Stimulated activated naive CD8-positive, alpha-beta T cell treated with anti-CD3 and anti-CD28 coated beads, Interleukin-15, Interleukin-2, amounts not matched to agents 100 U/mL and 50 U/mL, for 24 hours (primary cell): ENCODE measurements around the gene ZNF408.
"Not testable (repeated sequence)": the region's sequence is repeated elsewhere in the genome, so short reads cannot be mapped to it uniquely, and the experiment has no call there.

Experiments
- ATAC-seq: fragments of 150-1000 bp; cut with Tn5 transposase; one replicate; pipeline ENCODE4 v1.10.0; 2021
- DNase-seq: peaks from one replicate; pipeline ENCODE4 v3.0.0; 2021

ZNF408 gene

DNA sequence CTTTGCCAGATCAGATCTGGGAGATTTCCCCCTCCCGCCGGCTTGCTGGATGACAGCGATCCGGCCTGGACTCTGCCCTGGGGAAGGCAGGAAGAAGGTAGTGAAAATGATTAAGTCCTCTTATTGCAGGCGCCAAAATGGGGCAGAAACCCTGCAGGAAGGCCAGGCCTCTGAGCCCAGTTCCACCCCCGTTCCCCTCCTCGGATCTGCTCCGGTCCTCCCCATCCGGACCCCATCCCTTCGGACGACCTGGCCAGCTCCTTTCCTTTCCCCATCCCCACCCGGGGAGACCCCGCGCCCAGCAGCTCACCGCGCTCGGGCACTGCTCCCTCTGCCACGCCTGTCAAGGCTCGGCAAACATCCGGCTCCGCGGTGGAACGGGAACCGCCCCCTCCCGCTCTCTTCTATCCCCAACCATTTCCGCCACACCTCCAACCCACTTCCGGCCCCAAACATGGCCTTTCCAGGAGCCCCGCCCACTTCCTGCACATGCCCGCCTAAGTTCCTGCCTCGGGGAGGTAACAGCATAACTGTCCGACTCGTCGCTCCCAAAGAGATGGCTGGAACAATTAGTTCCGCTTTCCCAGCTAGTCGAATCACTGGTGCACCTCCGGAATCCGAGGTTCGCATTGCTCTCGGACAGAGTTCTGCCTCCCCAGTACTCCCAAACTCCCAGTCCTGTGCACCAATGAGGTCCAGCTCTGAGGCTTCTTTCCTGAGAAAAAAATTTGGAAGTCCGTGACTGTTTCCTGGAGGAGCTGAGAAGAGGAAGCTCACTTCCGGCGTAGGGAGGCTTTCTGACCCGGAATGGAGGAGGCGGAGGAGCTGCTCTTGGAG is at the start of gene ZNF408, which contains the start of gene ARHGAP1:
Gene ZNF408 (plus strand): TSS at position 791 of the 837 bp plus-strand sequence. CDS start 17 bp downstream, at position 808.
Gene ARHGAP1 (minus strand): TSS at position 379 of the 837 bp plus-strand sequence. CDS start 4,512 bp downstream, outside the sequence.
- peak; percentile 92 for ATAC-seq

DNA sequence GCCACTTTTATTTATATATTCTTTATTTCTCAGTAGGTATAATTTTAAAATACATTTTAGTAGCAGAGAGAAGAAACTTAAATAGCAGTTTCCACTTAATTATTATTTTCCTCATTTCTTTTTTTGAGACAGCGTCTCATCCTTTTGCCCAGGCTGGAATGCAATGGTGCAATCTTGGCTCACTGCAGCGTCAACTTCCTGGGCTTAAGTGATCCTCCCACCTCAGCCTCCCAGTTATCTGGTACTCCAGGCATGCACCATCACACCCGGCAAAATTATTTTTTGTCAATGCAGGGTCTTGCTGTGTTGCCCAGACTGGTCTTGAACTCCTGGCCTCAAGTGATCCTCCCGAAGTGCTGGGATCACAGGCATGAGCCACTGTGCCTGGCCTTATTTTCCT is 45.2 kb upstream of the ZNF408 start:
- no peak for DNase-seq
- no peak for ATAC-seq

More for the DNA sequence above, at the start of gene ZNF408, which contains the start of gene ARHGAP1:
- DNase-seq: peak; percentile 100

DNA sequence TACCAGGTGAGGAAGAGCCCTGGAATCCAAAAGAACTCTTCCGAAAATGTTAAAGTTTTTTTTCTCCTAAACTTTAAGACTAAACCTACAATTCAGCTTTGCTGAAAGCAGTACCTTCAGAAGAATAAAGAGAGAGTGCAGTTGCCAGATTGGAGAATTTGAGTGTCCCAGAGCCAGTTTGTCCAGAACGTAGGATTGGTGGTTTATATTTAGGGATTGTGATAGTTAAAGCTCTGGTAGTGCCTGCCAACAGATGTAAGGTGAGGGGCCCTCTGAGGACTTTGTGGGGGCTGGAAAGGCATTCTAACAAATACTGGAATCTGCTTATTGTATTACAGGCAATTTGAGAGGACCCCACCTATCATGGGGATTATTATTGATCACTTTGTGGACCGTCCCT is 43.6 kb upstream of the ZNF408 start:
- no peak for DNase-seq
- ATAC-seq: no peak

DNA sequence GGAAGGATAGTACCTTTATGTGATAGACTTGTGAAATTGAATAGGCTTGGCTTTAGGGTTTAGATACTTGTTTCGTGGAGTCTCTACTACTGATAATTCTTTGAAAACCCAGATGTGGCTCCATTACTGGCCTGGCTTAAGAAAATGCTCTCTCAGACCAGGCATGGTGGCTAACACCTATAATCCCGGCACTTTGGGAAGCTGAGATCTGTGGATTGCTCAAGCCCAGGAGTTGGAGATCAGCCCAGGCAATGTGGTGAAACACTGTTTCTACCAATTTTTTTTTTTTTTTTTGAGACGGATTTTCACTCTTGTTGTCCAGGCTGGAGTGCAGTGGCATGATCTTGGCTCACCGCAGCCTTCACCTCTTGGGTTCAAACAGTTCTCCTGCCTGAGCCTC is 42.6 kb upstream of the ZNF408 start:
- DNase-seq (no peak), ATAC-seq (no peak)

DNA sequence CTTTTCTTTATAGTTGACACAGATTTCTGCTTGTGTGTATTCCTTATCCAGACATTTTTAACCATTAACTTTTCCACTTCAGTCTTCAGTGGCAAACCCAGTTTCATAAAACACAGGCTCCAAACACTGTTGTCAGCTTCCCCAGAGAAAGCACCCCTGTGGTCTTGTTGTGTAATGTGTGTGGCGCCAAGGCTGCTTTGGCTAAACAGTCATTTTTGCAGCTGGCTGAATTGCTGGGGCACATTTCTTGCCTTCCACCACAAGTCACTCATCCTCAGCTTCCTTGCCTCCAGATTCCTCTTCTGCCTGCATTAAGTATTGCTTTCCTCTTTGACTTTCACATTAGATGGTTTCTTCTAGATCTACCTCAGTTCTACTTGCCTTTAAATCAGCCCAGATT is 40.9 kb upstream of the ZNF408 start:
- DNase-seq (no peak), ATAC-seq (no peak)

DNA sequence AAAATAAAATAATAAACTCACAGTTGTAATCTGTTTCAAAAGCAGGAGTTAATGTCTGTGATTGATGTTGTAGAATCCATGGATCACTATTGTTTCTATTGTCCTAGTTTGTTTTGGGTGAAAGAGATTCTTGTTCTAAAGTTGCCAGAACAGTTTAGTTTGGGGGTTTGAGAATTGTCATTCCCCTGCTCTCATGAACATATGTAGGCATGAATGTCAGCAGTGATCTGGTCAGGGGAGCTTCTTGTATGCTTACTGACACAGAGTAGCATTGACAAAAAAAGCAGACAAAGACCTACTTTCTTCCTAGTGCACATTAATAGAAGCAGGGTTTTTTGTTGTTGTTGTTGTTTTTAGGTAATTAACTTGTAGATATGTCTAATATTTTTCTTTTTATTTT is 39.0 kb upstream of the ZNF408 start:
- DNase-seq: no peak
- no peak for ATAC-seq

DNA sequence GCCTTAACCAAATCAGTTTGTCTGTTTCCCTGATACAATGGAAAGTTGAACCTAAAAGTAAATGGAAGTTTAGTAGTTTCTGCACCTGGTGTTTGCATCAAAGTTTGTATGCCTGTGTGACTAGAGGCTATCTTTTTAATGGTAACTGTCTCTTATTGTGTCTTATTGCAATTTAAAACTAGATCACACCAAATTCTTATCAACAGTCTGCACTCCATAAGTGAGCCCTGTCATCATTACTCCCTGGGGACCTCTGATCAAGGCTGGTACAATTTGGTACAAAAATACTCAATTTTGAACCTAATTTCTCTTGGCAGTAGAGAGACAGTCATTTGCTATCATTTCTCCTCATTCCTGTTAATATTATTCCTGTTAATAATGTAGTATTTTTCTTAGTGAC is 38.5 kb upstream of the ZNF408 start:
- no peak for DNase-seq
- no peak for ATAC-seq

DNA sequence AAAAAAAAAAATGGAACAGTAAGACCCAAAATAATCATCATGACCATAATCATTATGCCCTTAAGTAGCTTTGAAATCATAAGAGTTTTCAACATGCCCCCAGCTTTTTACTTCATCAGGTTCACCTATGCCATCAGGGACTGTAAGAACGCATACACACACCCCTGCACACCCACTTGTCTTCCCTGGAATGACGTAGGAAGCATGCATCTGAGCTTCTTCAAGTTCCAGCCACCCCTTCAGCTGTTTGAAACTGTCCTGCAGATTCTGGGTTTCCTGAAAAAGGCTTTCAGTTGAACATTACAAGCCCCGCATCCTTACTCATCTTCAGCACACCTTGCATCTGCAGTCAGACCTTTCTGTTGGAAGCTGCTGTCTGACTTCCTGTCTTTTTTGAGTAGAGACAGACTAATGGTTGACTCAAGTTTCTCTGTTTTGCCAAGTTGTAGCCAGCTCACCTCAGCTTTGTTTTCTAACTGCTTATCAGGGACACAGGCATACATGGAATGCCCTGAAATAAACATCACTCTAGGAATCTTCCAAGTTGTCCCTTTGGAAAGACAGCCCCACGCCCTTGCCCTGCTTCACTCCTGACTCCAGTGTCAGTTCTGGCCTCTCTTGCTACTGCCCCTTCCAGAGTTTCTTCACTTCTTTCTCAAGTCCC is 37.4 kb upstream of the ZNF408 start:
- no peak for DNase-seq

DNA sequence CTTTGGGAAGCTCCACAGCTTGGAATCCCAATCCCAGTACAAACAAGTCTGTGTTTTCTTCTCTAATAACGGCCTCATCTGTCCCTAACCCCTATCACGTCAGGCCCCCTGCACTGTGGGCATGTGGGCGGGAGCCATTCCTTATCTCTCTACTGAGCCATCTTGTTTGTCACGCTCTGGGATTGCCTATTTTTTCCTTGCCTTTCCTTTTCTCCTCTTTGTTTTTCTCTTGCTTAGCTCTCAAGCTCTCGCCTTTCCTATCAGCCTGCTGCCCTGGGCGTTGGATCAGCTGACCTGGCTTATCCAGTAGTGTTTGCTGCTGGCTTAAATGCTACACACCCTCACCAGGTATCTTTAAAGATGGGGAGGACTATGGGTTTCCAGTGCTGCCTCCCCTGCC is 36.2 kb upstream of the ZNF408 start:
- ATAC-seq (no peak), DNase-seq (no peak)

More for the DNA sequence above, 37.4 kb upstream of the ZNF408 start:
- no peak for ATAC-seq

DNA sequence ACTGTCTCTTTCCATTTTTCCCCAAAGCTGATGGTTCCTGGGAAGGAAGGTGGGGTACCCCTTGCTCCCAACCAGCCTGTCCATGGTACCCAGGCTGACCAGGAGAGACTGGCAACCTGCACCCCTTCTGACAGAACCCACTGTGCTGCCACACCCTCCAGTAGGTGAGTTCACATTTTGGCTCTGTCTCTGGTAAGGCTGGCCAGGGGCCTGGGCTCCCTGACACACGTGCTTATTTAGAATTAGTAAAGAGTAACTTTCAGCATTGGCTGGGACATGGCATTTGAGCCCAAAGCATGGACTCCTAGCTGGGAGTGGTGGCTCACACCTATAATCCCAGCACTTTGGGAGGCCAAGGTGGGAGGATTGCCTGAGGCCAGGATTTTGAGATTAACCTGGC is 35.5 kb upstream of the ZNF408 start:
- DNase-seq (no peak), ATAC-seq (no peak)

DNA sequence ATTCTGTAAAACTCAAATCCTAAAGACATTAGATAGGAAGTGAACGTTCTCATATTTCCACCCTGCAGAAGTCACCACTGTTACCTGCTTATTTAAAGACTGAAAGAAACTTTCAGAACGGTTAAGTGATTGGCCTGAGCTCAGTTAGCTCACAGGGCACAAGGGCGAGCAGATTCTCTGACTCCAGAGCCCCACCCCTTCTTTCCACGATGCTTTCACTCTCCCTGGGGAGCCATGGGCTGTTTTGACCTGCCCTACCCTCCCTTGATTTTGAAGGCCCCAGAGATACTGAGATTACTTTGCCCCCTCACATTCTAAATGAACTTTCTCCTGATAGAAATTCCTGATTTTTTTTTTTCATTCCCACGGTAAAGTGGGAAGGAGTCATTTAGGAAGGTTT is 34.3 kb upstream of the ZNF408 start:
- no peak for DNase-seq

DNA sequence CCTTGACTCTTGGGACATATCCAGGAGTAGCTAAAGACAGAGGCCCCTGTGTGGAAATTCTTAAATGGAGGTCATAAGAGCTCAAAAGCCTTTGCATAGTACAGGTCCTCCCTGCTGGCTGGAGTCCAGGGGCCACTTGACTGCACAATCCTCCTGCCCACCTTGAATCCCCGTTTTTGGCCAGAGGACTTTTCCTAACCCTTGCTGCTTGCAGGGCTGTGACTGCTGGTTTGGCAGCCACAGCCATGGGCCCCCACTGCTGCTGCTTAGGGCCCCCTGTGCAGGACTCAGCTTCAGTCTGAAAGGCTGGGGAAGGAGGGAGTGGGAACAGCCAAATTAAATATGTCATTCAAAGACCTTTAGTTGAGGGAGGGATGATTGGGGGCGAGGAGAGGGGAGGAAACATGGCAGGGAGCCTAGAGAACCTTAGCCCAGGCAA is 33.8 kb upstream of the ZNF408 start:
- ATAC-seq: no peak
- DNase-seq: no peak

More for the DNA sequence above, 34.3 kb upstream of the ZNF408 start:
- ATAC-seq: no peak

DNA sequence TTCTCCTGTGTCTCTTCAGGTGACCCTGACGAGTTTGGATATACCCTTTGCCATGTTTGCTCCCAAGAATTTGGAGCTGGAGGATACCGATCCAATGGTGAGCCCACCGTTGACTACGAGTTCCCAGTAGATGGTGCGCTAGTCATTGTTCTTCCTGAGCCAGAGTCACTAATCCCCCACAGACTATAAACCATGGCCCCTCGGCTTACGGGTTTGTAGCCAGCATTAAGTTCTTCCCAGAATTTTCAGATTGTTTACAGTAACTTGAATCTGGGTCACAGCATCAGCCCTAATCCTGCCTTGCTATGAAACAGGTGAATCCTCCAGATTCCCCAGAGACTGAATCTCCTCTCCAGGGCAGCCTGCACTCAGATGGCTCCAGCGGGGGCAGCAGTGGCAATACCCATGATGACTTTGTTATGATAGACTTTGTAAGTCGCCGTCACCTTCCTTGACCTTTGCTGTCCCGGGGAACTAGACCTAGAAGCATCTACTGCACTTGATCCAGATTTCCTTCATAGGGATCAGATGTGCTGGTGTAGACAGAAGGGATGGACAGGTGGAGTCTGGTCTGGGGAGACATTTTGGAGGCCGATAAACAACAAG is 32.2 kb upstream of the ZNF408 start:
- no peak for ATAC-seq

DNA sequence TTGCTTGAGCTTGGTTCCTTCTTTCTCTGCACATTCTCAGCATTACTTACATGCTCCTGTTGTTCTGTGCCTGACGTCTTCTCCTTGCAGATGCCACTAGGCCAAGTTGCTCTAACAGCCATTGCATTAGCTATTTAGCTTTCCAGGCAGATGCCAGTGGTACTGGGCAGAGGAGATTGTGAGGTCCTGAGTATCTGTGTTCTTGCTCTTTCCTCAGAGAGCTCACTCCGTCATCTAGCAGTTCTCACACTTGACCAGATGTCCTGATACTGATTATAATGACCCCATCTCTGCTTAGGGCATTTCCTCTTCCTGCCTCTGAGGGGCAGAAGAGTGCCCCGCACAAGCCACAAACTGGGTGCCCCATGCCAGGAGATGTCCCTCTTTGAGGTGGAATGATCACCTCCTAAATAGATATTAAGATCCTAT is 31.1 kb upstream of the ZNF408 start:
- ATAC-seq (no peak), DNase-seq (no peak)

More for the DNA sequence above, 32.2 kb upstream of the ZNF408 start:
- no peak for DNase-seq

DNA sequence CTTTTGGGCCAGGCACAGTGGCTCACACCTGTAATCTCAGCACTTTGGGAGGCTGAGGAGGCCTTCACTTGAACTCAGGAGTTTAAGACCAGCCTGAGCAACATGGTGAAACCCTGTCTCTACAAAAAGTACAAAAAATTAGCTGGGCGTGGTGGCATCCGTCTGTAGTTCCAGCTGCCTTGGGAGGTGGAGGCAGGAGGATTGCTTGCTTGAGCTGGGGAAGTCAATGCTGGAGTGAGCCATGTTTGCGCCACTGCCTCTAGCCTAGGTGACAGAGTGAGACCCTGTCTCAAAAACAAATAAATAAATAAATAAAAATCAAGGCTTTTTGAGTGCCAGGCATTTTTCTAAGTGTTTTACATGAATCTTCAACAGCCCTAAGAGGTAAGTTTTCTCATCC is 30.3 kb upstream of the ZNF408 start:
- not testable (repeated sequence) for DNase-seq, ATAC-seq

DNA sequence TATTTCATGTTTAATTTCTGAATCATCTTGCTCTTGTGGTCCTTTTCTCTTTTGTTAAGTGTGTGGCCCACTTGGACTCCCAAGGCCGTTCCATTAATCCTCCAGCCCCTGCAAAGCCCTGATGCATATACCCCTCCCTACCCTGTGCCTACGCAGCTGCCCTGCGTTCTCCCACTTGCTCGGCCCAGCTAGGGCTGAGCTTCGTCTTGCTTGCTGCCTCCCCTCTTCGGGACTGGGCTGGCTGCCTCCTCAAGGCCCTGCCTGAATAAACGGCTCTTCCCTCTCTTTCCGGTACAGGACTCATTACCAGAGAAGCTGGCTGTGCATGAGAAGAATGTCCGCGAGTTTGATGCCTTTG is 28.9 kb upstream of the ZNF408 start:
- no peak for ATAC-seq
- DNase-seq: no peak

DNA sequence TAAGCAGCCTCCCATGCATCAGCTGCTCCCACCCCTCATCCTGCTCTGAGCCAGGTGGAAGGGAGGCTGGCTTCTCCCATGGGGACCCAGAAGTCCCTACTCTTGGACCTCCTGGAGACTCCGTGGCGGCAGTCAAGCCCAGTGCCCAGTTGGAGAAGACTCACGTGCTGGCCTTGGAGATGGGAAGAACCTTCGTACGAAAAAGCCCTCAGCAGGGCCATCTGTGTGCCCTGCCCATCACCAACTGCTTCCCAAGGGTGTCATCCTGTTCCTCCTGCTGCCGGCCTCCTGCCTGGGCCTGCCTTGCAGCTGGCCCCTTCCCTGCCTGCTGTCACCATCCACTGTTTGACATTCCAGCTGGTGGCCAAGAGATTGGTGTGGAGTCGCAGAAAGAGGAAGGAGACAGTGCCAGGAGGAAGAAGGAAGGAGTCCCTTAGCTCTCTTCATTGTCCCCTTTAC is 28.4 kb upstream of the ZNF408 start:
- DNase-seq (no peak), ATAC-seq (no peak)

DNA sequence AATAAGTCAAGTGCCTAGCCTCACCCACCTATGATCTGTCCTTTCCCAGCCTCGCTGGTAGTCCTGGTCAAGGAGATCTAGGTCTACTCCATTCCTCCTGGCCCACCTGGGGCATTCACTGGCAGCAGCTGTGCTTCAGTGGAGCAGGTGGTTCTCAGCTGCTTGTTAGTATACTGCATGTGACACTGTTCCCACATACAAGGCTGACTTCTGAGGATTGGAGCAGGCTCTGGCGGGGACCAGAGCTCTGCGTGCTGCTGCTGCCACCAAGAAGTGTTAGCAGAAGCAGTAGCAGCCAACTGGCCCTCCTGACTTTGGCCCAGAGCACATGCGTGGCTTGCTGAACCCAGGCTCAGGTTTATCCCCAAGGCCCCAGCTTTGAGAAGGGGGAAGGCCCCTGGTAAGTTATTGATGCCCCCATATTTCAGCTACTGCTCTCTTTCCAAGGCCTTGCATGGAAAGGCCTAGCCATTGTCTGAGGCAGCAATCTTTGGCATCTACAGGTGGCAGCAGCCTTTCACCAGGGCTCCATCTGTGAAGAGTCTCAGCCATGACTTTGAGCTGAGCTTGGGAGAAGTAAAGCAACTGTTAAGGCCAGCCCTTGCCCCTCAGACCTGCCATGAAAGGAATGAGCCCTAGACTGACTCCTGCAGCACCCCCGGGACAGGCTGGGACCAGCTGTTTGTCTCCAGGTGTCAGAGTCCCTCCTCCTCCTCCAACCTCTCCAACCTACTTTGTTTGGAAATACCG is 26.9 kb upstream of the ZNF408 start:
- DNase-seq (no peak), ATAC-seq (no peak)

DNA sequence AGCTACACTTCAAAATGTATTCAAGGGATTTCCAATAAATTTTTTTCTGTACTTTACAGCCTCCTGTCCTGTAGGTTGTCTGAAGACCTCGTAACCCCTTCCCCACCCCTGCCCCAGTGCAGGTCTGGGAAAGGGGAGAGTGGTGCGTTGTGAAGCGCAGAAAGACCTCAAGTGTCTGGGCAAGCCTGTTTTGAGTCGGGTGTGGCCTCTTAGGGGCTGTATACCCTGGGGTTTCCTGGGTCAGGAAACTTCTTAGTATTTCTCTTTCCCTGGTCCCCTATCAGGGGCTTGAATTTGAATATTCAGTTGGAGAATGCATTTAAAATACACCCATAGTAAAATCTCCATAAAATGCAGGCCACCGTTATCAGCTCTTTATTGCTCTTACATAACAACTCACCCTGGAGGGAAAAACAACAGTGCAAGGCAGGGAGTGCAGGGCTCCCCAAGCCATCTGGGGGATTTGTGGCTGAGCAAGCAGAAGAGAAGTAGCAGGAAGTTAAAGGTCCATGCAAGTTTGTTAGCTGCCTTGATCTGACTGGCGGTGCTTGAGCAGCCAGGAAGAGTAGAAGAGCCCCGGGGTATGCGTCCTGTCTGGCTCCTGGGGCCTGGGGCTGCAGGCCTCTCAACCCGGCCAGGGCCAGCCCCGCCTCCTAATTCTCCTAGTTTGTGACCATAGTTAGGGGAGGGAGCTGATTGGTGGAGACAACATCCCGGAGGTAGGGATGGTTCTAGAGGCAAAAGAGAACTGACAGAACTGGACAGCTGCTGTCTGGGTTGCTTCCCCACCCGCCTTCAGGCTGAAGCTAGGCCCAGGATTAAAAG is 26.2 kb upstream of the ZNF408 start:
- DNase-seq (no peak), ATAC-seq (no peak)

DNA sequence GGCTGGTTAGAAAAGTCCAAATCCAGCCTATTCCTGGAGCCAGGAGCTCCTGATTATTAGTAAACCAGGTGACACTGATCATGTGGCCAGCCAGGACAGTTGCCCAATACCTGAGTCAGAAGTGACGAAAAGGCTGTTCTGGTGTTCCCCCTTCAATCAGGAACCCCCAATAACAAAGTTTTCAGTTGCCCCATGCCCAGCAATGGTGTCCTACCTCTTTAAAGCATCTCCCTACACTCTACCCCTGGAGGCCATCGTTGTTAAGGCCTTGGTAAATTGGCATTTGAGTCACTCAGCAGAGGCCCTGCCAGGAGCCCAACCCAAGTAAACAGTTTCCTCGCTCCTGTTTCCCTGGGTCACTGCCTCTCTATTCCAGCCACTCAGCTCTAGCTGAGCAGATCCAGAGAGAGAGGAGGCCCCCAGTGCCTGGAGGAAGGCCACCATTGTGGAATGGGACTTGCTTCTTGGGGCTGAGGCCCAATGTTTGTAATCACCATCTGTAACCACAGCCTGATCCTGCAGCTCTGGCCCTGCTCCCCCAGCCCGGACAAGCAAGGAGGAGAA is 25.5 kb upstream of the ZNF408 start:
- no peak for ATAC-seq
- DNase-seq: no peak

DNA sequence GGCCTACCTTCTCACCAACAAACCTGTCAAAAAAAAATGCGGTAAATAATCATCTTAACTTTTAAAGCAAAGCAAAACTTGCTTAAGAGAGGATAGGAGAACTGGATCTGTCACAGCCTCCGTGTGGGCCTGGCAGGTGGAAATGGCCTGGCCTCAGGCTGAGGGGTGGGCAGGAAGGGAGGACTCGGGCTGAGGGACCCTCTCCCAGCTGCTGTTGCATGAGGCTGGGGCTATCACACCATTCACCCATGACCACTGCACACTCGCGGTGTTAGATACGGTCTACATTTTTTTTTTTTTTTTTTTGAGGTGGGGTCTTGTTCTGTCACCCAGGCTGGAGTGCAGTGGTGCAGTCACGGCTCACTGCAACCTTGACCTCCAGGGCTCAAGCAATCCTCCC is 24.9 kb upstream of the ZNF408 start:
- DNase-seq: no peak
- ATAC-seq: no peak
